Measurements from ENCODE around the gene ANGPTL2.

Gene ANGPTL2

GRCh38 chr9:127049581-127049980 is 72.9 kb downstream of the ANGPTL2 start:
- DNase-seq (ENCODE audit: low read depth in 2 of 2): no peak

- DNase-seq (ENCODE audit: low read depth in 2 of 2): no peak
Observed at GRCh38 chr9:127049044-127049443, 73.4 kb downstream of the ANGPTL2 start.

- no peak for DNase-seq (ENCODE audit: low read depth in 2 of 2)
Observed at GRCh38 chr9:127047971-127048370, 74.5 kb downstream of the ANGPTL2 start.

GRCh38 chr9:127045148-127045547 is 77.3 kb downstream of the ANGPTL2 start:
- DNase-seq (ENCODE audit: low read depth in 2 of 2): no peak

- no peak for DNase-seq (ENCODE audit: low read depth in 2 of 2)
Observed at GRCh38 chr9:127039492-127039891, 82.9 kb downstream of the ANGPTL2 start.

GRCh38 chr9:127038531-127038930 is 83.9 kb downstream of the ANGPTL2 start:
- no peak for DNase-seq (ENCODE audit: low read depth in 2 of 2)
